ENCODE results near the gene NTNG2.

The NTNG2 gene

DNA sequence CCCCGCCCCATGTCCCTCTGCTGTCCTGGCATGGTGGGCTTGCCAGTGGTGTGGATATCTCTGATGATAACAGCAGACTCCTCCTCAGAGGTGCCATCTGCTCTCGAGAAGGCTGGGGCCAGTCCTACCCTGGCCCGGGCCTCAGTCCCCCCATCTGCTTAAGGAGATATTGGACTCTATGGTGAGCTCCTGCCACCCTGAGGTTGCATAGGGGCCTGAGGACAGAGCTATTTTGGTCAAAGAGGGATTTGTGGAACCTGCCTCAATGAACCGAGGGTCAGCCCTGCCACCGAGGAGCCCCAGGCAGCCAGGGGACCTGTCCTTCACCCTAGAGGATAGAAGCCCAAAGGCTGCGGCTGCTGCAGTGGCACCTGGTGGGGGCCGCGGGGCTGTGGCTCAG lies 32.6 kb downstream of the NTNG2 start:
- H3K9ac ChIP-seq (ENCODE audit: low read length) = no peak overlapping the region
- H3K36me3 ChIP-seq (ENCODE audit: low read length) = no peaks in the 10 kb centered on the region
- H3F3A ChIP-seq (ENCODE audit: insufficient read depth) = no peaks in the 10 kb centered on the region
- H3K9me2 ChIP-seq (replicated peaks; ENCODE audit: insufficient read depth, low read length) = no peaks in the 10 kb centered on the region
- no peaks in the 10 kb centered on the region for H4K20me1 ChIP-seq (ENCODE audit: low read depth, low read length)
- no peaks in the 10 kb centered on the region for H3K79me2 ChIP-seq (ENCODE audit: insufficient read depth, low read length)
- no peak for TF ChIP-seq EZH2phosphoT487 (conservative IDR thresholded peaks at IDR 0.05; ENCODE audit: low read length)
- H3K4me3 ChIP-seq (ENCODE audit: insufficient read depth, low read length, poor library complexity, severe bottlenecking) = no peak overlapping the region
- H3K9me3 ChIP-seq (ENCODE audit: insufficient read depth, low read length) = no peaks in the 10 kb centered on the region
- no peak overlapping the region for H3K4me2 ChIP-seq (ENCODE audit: low read depth, low read length, poor library complexity, severe bottlenecking)
- H3K27me3 ChIP-seq (ENCODE audit: low read length) = no peaks in the 10 kb centered on the region
- no peak overlapping the region for H2AFZ ChIP-seq (ENCODE audit: low read depth, low read length, severe bottlenecking)
- no peak overlapping the region for H3K27ac ChIP-seq (ENCODE audit: low read depth, low read length)

DNA sequence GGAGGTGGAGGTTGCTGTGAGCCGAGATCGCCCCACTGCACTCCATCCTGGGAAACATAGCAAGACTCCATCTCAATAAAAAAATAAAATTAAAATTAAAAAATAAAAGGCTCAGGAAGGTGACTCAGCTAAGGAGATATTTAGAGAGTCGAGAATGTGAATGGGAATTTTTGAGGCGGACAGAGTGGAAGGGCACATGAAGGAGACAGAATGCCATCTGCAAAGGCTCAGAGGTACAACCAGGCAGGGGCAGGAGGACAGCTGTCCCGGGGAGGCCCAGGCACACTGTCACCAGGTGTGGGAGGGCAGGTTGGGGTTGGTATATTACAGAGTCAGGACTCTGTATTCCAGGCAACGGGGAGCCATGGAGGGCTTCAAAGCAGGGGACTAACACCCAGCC lies 35.5 kb downstream of the NTNG2 start:
- no peaks in the 10 kb centered on the region for H4K20me1 ChIP-seq (ENCODE audit: low read depth, low read length)
- TF ChIP-seq EZH2phosphoT487 (conservative IDR thresholded peaks at IDR 0.05; ENCODE audit: low read length) = no peak
- TF ChIP-seq, protein P1, sequence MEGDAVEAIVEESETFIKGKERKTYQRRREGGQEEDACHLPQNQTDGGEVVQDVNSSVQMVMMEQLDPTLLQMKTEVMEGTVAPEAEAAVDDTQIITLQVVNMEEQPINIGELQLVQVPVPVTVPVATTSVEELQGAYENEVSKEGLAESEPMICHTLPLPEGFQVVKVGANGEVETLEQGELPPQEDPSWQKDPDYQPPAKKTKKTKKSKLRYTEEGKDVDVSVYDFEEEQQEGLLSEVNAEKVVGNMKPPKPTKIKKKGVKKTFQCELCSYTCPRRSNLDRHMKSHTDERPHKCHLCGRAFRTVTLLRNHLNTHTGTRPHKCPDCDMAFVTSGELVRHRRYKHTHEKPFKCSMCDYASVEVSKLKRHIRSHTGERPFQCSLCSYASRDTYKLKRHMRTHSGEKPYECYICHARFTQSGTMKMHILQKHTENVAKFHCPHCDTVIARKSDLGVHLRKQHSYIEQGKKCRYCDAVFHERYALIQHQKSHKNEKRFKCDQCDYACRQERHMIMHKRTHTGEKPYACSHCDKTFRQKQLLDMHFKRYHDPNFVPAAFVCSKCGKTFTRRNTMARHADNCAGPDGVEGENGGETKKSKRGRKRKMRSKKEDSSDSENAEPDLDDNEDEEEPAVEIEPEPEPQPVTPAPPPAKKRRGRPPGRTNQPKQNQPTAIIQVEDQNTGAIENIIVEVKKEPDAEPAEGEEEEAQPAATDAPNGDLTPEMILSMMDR (IDR thresholded peaks at IDR 0.05; ENCODE audit: insufficient read depth, low read length, poor library complexity, severe bottlenecking) = no peak
- no peak overlapping the region for H3K4me2 ChIP-seq (ENCODE audit: low read depth, low read length, poor library complexity, severe bottlenecking)
- no peaks in the 10 kb centered on the region for H3K79me2 ChIP-seq (ENCODE audit: insufficient read depth, low read length)
- H3K9me2 ChIP-seq (replicated peaks; ENCODE audit: insufficient read depth, low read length) = no peaks in the 10 kb centered on the region
- H3K27ac ChIP-seq (ENCODE audit: low read depth, low read length) = no peak overlapping the region
- no peak overlapping the region for H3K9ac ChIP-seq (ENCODE audit: low read length)
- no peak overlapping the region for H3K4me3 ChIP-seq (ENCODE audit: insufficient read depth, low read length, poor library complexity, severe bottlenecking)
- no peaks in the 10 kb centered on the region for H3K27me3 ChIP-seq (ENCODE audit: low read length)
- no peak overlapping the region for H2AFZ ChIP-seq (ENCODE audit: low read depth, low read length, severe bottlenecking)
- no peaks in the 10 kb centered on the region for H3F3A ChIP-seq (ENCODE audit: insufficient read depth)
- no peaks in the 10 kb centered on the region for H3K9me3 ChIP-seq (ENCODE audit: insufficient read depth, low read length)
- H3K36me3 ChIP-seq (ENCODE audit: low read length) = no peaks in the 10 kb centered on the region

DNA sequence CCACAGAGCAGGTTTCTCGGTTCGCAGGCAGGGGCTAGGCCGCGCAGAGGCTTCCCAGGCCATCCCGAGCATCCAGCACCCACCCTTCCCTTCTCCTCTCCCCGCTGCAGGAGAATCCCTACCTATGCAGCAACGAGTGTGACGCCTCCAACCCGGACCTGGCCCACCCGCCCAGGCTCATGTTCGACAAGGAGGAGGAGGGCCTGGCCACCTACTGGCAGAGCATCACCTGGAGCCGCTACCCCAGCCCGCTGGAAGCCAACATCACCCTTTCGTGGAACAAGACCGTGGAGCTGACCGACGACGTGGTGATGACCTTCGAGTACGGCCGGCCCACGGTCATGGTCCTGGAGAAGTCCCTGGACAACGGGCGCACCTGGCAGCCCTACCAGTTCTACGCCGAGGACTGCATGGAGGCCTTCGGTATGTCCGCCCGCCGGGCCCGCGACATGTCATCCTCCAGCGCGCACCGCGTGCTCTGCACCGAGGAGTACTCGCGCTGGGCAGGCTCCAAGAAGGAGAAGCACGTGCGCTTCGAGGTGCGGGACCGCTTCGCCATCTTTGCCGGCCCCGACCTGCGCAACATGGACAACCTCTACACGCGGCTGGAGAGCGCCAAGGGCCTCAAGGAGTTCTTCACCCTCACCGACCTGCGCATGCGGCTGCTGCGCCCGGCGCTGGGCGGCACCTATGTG lies 36.1 kb downstream of the NTNG2 start:
- no peak overlapping the region for H3K9ac ChIP-seq (ENCODE audit: low read length)
- H3K27me3 ChIP-seq (ENCODE audit: low read length) = no peaks in the 10 kb centered on the region
- no peak overlapping the region for H3K4me3 ChIP-seq (ENCODE audit: insufficient read depth, low read length, poor library complexity, severe bottlenecking)
- TF ChIP-seq EZH2phosphoT487 (conservative IDR thresholded peaks at IDR 0.05; ENCODE audit: low read length) = no peak
- TF ChIP-seq, protein P1 (IDR thresholded peaks at IDR 0.05; ENCODE audit: insufficient read depth, low read length, poor library complexity, severe bottlenecking) = no peak
- H3K9me3 ChIP-seq (ENCODE audit: insufficient read depth, low read length) = no peaks in the 10 kb centered on the region
- no peak overlapping the region for H2AFZ ChIP-seq (ENCODE audit: low read depth, low read length, severe bottlenecking)
- H3F3A ChIP-seq (ENCODE audit: insufficient read depth) = no peaks in the 10 kb centered on the region
- H3K9me2 ChIP-seq (replicated peaks; ENCODE audit: insufficient read depth, low read length) = no peaks in the 10 kb centered on the region
- H3K4me2 ChIP-seq (ENCODE audit: low read depth, low read length, poor library complexity, severe bottlenecking) = no peak overlapping the region
- no peaks in the 10 kb centered on the region for H3K79me2 ChIP-seq (ENCODE audit: insufficient read depth, low read length)
- no peaks in the 10 kb centered on the region for H3K36me3 ChIP-seq (ENCODE audit: low read length)
- H4K20me1 ChIP-seq (ENCODE audit: low read depth, low read length) = no peaks in the 10 kb centered on the region
- no peak overlapping the region for H3K27ac ChIP-seq (ENCODE audit: low read depth, low read length)

DNA sequence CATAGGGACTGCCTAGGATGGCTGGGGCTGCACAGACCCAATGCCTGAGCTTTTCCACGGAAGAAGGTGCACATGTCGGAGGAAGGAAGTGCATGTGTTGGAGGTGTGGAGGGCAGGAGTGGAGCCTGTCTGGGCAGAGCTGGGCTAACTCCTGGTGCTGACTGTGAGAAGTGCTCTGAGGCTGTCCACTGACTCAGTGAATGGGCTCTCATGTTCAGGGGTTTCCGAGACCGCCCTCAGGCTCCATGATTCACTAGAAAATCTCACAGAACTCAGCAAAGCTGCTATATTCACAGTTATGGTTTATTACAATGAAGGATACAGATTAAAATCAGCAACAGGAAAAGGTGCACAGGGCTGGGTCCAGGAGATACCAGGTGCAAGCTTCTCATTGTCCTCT lies 37.2 kb downstream of the NTNG2 start:
- no peaks in the 10 kb centered on the region for H3K27me3 ChIP-seq (ENCODE audit: low read length)
- no peaks in the 10 kb centered on the region for H3F3A ChIP-seq (ENCODE audit: insufficient read depth)
- no peaks in the 10 kb centered on the region for H3K36me3 ChIP-seq (ENCODE audit: low read length)
- no peaks in the 10 kb centered on the region for H3K79me2 ChIP-seq (ENCODE audit: insufficient read depth, low read length)
- TF ChIP-seq, protein P1 (IDR thresholded peaks at IDR 0.05; ENCODE audit: insufficient read depth, low read length, poor library complexity, severe bottlenecking) = no peak
- TF ChIP-seq EZH2phosphoT487 (conservative IDR thresholded peaks at IDR 0.05; ENCODE audit: low read length) = no peak
- H3K4me2 ChIP-seq (ENCODE audit: low read depth, low read length, poor library complexity, severe bottlenecking) = no peak overlapping the region
- H3K27ac ChIP-seq (ENCODE audit: low read depth, low read length) = no peak overlapping the region
- no peak overlapping the region for H3K9ac ChIP-seq (ENCODE audit: low read length)
- no peaks in the 10 kb centered on the region for H3K9me3 ChIP-seq (ENCODE audit: insufficient read depth, low read length)
- H3K4me3 ChIP-seq (ENCODE audit: insufficient read depth, low read length, poor library complexity, severe bottlenecking) = no peak overlapping the region
- no peaks in the 10 kb centered on the region for H3K9me2 ChIP-seq (replicated peaks; ENCODE audit: insufficient read depth, low read length)
- no peaks in the 10 kb centered on the region for H4K20me1 ChIP-seq (ENCODE audit: low read depth, low read length)
- H2AFZ ChIP-seq (ENCODE audit: low read depth, low read length, severe bottlenecking) = no peak overlapping the region

Data from SU-DHL-6 (cell line).